ENCODE data around the gene ANKRD33B. TPM values are rescaled to one million over a fixed set of nuclear protein-coding genes. Genes with fewer than 3 reads are reported as not detected.

ANKRD33B gene
- total and polyA plus RNA-seq, 2 donors: 4.5 to 6.8 TPM

- no peak for DNase-seq (ENCODE audit: low read depth in 6 of 9, low spot score in 9 of 9)
- H3K9me3 ChIP-seq (ENCODE audit: control insufficient read depth in 2 of 2, insufficient read depth in 1 of 2, low read length in 1 of 2): no peaks in the 10 kb centered on the region
- 91% methylated on average over 9 of the region's 9 CpGs for WGBS
- no peak overlapping the region for H3K27ac ChIP-seq (ENCODE audit: low read depth in 1 of 2, low read length in 1 of 2)
- H3K36me3 ChIP-seq (ENCODE audit: control insufficient read depth in 2 of 2, insufficient read depth in 2 of 2, low read length in 1 of 2): peaks cover 0 to 6% of the 10 kb centered on the region in 2 donors
- no peaks in the 10 kb centered on the region for H3K27me3 ChIP-seq (ENCODE audit: control insufficient read depth in 2 of 2, insufficient read depth in 1 of 2, low read length in 1 of 2)
- no peak overlapping the region for H3K4me3 ChIP-seq (ENCODE audit: low read length in 2 of 2)
- no peaks in the 10 kb centered on the region for H3K4me1 ChIP-seq (ENCODE audit: control insufficient read depth in 2 of 2, insufficient read depth in 2 of 2, low read length in 2 of 2)
These were observed 109.5 kb downstream of the ANKRD33B start for GRCh38 chr5:10673407-10673806.

GRCh38 chr5:10674096-10674495, 110.2 kb downstream of the ANKRD33B start:
- Histone ChIP-seq H3K9me3 (ENCODE audit: control insufficient read depth in 2 of 2, insufficient read depth in 1 of 2, low read length in 1 of 2) (no peaks in the 10 kb centered on the region), H3K27ac (ENCODE audit: low read depth in 1 of 2, low read length in 1 of 2) (no peak overlapping the region), H3K4me1 (ENCODE audit: control insufficient read depth in 2 of 2, insufficient read depth in 2 of 2, low read length in 2 of 2) (no peaks in the 10 kb centered on the region), H3K4me3 (ENCODE audit: low read length in 2 of 2) (no peak overlapping the region), H3K27me3 (ENCODE audit: control insufficient read depth in 2 of 2, insufficient read depth in 1 of 2, low read length in 1 of 2) (no peaks in the 10 kb centered on the region), H3K36me3 (ENCODE audit: control insufficient read depth in 2 of 2, insufficient read depth in 2 of 2, low read length in 1 of 2) (peaks cover 0 to 9% of the 10 kb centered on the region in 2 donors)
- DNase-seq (ENCODE audit: low read depth in 6 of 9, low spot score in 9 of 9): no peak
- WGBS: 95% methylated on average over 11 of the region's 11 CpGs

- no peaks in the 10 kb centered on the region for H3K27me3 ChIP-seq (ENCODE audit: control insufficient read depth in 2 of 2, insufficient read depth in 1 of 2, low read length in 1 of 2)
- H3K27ac ChIP-seq (ENCODE audit: low read depth in 1 of 2, low read length in 1 of 2): no peak overlapping the region
- H3K9me3 ChIP-seq (ENCODE audit: control insufficient read depth in 2 of 2, insufficient read depth in 1 of 2, low read length in 1 of 2): no peaks in the 10 kb centered on the region
- H3K4me3 ChIP-seq (ENCODE audit: low read length in 2 of 2): no peak overlapping the region
- H3K4me1 ChIP-seq (ENCODE audit: control insufficient read depth in 2 of 2, insufficient read depth in 2 of 2, low read length in 2 of 2): no peaks in the 10 kb centered on the region
- 80% methylated on average over 6 of the region's 6 CpGs for WGBS
- no peak for DNase-seq (ENCODE audit: low read depth in 6 of 9, low spot score in 9 of 9)
- peaks cover 4 to 14% of the 10 kb centered on the region in 2 donors for H3K36me3 ChIP-seq (ENCODE audit: control insufficient read depth in 2 of 2, insufficient read depth in 2 of 2, low read length in 1 of 2)
These were observed 110.7 kb downstream of the ANKRD33B start for GRCh38 chr5:10674582-10674981.

- H3K36me3 ChIP-seq (ENCODE audit: control insufficient read depth in 2 of 2, insufficient read depth in 2 of 2, low read length in 1 of 2): peaks cover 10 to 21% of the 10 kb centered on the region in 2 donors
- no peak for DNase-seq (ENCODE audit: low read depth in 6 of 9, low spot score in 9 of 9)
- 89% methylated on average over 14 of the region's 14 CpGs for WGBS
These were observed 111.4 kb downstream of the ANKRD33B start for GRCh38 chr5:10675177-10675700.

GRCh38 chr5:10676224-10676623, 112.4 kb downstream of the ANKRD33B start:
- Histone ChIP-seq H3K36me3 (ENCODE audit: control insufficient read depth in 2 of 2, insufficient read depth in 2 of 2, low read length in 1 of 2) (peaks cover 18 to 30% of the 10 kb centered on the region in 2 donors), H3K27me3 (ENCODE audit: control insufficient read depth in 2 of 2, insufficient read depth in 1 of 2, low read length in 1 of 2) (no peaks in the 10 kb centered on the region), H3K27ac (ENCODE audit: low read depth in 1 of 2, low read length in 1 of 2) (no peak overlapping the region), H3K4me1 (ENCODE audit: control insufficient read depth in 2 of 2, insufficient read depth in 2 of 2, low read length in 2 of 2) (no peaks in the 10 kb centered on the region), H3K9me3 (ENCODE audit: control insufficient read depth in 2 of 2, insufficient read depth in 1 of 2, low read length in 1 of 2) (no peaks in the 10 kb centered on the region), H3K4me3 (ENCODE audit: low read length in 2 of 2) (no peak overlapping the region)
- 95% methylated on average over 4 of the region's 4 CpGs for WGBS
- DNase-seq (ENCODE audit: low read depth in 6 of 9, low spot score in 9 of 9): no peak

More at GRCh38 chr5:10675177-10675700, 111.4 kb downstream of the ANKRD33B start:
- H3K27me3 ChIP-seq (ENCODE audit: control insufficient read depth in 2 of 2, insufficient read depth in 1 of 2, low read length in 1 of 2): no peaks in the 10 kb centered on the region
- H3K4me3 ChIP-seq (ENCODE audit: low read length in 2 of 2): no peak overlapping the region
- H3K27ac ChIP-seq (ENCODE audit: low read depth in 1 of 2, low read length in 1 of 2): no peak overlapping the region
- H3K4me1 ChIP-seq (ENCODE audit: control insufficient read depth in 2 of 2, insufficient read depth in 2 of 2, low read length in 2 of 2): no peaks in the 10 kb centered on the region
- no peaks in the 10 kb centered on the region for H3K9me3 ChIP-seq (ENCODE audit: control insufficient read depth in 2 of 2, insufficient read depth in 1 of 2, low read length in 1 of 2)

GRCh38 chr5:10676946-10677345, 113.1 kb downstream of the ANKRD33B start:
- H3K27ac ChIP-seq (ENCODE audit: low read depth in 1 of 2, low read length in 1 of 2): no peak overlapping the region
- 95% methylated on average over 1 of the region's 1 CpG for WGBS
- no peaks in the 10 kb centered on the region for H3K4me1 ChIP-seq (ENCODE audit: control insufficient read depth in 2 of 2, insufficient read depth in 2 of 2, low read length in 2 of 2)
- H3K9me3 ChIP-seq (ENCODE audit: control insufficient read depth in 2 of 2, insufficient read depth in 1 of 2, low read length in 1 of 2): no peaks in the 10 kb centered on the region
- peaks cover 23 to 34% of the 10 kb centered on the region in 2 donors for H3K36me3 ChIP-seq (ENCODE audit: control insufficient read depth in 2 of 2, insufficient read depth in 2 of 2, low read length in 1 of 2)
- no peak for DNase-seq (ENCODE audit: low read depth in 6 of 9, low spot score in 9 of 9)
- H3K4me3 ChIP-seq (ENCODE audit: low read length in 2 of 2): no peak overlapping the region
- no peaks in the 10 kb centered on the region for H3K27me3 ChIP-seq (ENCODE audit: control insufficient read depth in 2 of 2, insufficient read depth in 1 of 2, low read length in 1 of 2)

- no peaks in the 10 kb centered on the region for H3K9me3 ChIP-seq (ENCODE audit: control insufficient read depth in 2 of 2, insufficient read depth in 1 of 2, low read length in 1 of 2)
- WGBS: 98% methylated on average over 7 of the region's 7 CpGs
- H3K27ac ChIP-seq (ENCODE audit: low read depth in 1 of 2, low read length in 1 of 2): no peak overlapping the region
- no peaks in the 10 kb centered on the region for H3K27me3 ChIP-seq (ENCODE audit: control insufficient read depth in 2 of 2, insufficient read depth in 1 of 2, low read length in 1 of 2)
- peaks cover 29 to 40% of the 10 kb centered on the region in 2 donors for H3K36me3 ChIP-seq (ENCODE audit: control insufficient read depth in 2 of 2, insufficient read depth in 2 of 2, low read length in 1 of 2)
- no peaks in the 10 kb centered on the region for H3K4me1 ChIP-seq (ENCODE audit: control insufficient read depth in 2 of 2, insufficient read depth in 2 of 2, low read length in 2 of 2)
- H3K4me3 ChIP-seq (ENCODE audit: low read length in 2 of 2): no peak overlapping the region
- DNase-seq (ENCODE audit: low read depth in 6 of 9, low spot score in 9 of 9): no peak
These were observed 113.7 kb downstream of the ANKRD33B start for GRCh38 chr5:10677533-10677932.

DNA sequence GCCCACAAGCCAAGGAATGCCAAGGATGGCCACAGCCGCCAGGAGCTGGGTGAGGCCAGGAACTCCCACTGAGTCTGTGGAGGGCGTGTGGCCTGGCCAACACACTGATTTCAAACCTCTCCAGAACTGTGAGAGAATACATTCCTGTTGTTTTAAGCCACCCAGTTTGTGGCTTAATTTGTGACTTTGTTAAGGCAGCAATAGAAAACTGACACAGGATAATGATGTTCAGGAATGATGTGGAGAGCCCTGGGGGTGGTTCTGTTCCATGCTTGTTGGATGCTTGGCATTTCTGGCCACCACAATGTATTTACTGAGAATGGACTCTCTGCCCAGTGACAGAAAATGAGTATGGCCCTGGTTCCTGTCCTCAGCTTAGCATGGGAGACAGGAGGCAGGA, 114.4 kb downstream of the ANKRD33B start:
- 100% methylated on average over 2 of the region's 2 CpGs for WGBS
- H3K27ac ChIP-seq (ENCODE audit: low read depth in 1 of 2, low read length in 1 of 2): no peak overlapping the region
- no peaks in the 10 kb centered on the region for H3K27me3 ChIP-seq (ENCODE audit: control insufficient read depth in 2 of 2, insufficient read depth in 1 of 2, low read length in 1 of 2)
- peaks cover 36 to 46% of the 10 kb centered on the region in 2 donors for H3K36me3 ChIP-seq (ENCODE audit: control insufficient read depth in 2 of 2, insufficient read depth in 2 of 2, low read length in 1 of 2)
- no peaks in the 10 kb centered on the region for H3K4me1 ChIP-seq (ENCODE audit: control insufficient read depth in 2 of 2, insufficient read depth in 2 of 2, low read length in 2 of 2)
- no peak overlapping the region for H3K4me3 ChIP-seq (ENCODE audit: low read length in 2 of 2)
- no peaks in the 10 kb centered on the region for H3K9me3 ChIP-seq (ENCODE audit: control insufficient read depth in 2 of 2, insufficient read depth in 1 of 2, low read length in 1 of 2)
- DNase-seq (ENCODE audit: low read depth in 6 of 9, low spot score in 9 of 9): no peak

DNA sequence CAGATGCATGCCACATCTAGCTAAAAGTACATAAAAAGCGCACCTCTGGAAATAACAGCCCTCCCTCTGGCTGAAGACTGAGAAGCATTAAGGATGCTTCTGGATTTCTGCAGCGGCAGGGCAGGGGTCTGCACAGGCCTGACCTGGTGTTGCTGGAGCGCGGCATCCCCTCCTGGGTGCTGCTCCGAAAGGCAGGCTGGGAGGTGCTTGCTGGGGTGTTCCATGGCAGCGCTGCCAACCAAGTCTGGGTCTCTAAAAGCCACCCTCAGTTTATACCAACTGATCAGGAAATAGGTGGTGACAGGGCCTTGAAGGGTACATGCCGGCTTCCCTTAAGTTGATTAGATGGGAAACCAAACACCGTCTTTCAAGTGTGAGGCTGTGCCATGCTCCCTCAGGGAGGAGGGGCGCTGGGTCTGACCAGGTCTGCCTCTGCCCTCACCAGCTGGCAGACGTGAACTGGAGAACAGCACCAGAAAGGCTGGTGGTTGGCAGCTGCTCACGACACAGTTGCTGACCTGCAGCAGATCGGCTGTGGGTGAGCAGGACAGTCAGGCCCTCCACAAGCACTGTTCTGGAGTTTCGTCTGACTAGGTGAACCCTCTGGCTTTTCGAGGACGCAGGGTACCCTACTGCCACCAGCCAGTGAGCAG, 115.6 kb downstream of the ANKRD33B start:
- no peak for DNase-seq (ENCODE audit: low read depth in 6 of 9, low spot score in 9 of 9)
- H3K36me3 ChIP-seq (ENCODE audit: control insufficient read depth in 2 of 2, insufficient read depth in 2 of 2, low read length in 1 of 2): peaks cover 38 to 49% of the 10 kb centered on the region in 2 donors
- 98% methylated on average over 15 of the region's 15 CpGs for WGBS
- no peaks in the 10 kb centered on the region for H3K4me1 ChIP-seq (ENCODE audit: control insufficient read depth in 2 of 2, insufficient read depth in 2 of 2, low read length in 2 of 2)
- H3K9me3 ChIP-seq (ENCODE audit: control insufficient read depth in 2 of 2, insufficient read depth in 1 of 2, low read length in 1 of 2): no peaks in the 10 kb centered on the region
- no peak overlapping the region for H3K4me3 ChIP-seq (ENCODE audit: low read length in 2 of 2)
- H3K27ac ChIP-seq (ENCODE audit: low read depth in 1 of 2, low read length in 1 of 2): no peak overlapping the region
- H3K27me3 ChIP-seq (ENCODE audit: control insufficient read depth in 2 of 2, insufficient read depth in 1 of 2, low read length in 1 of 2): no peaks in the 10 kb centered on the region
